HG03520 (cell line): ENCODE measurements around the gene PLCH1.
A peak's percentile ranks its signal among the peaks of the same experiment; 100 is the strongest.

Source experiments
- ATAC-seq: cut with Tn5 transposase; IDR thresholded peaks from one replicate; pipeline ENCODE4 v1.9.1; 2021; ENCODE audit warnings: mild to moderate bottlenecking, moderate library complexity; ENCODE audit not compliant: unreplicated experiment

The PLCH1 gene

DNA sequence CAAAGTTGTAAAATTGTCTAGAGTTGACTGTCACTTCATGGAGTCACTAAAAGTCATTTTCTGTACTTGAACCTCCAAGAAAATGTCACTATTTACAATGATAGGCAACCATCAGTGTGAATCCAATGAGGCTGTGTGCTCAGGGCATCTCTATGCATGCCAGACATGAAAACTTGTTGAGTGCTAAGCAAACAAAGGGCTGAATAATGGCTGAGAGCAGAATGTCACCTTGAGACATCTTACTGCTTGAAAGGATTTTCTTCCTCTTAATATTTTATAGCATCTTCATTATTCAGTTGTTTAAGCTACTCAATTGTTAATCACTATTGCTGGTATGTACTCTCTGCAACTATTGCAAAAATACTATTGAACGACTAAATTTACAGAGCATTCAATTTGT is 184.7 kb downstream of the PLCH1 start:
- ATAC-seq, result no peak

- ATAC-seq, result no peak
These were observed 188.3 kb downstream of the PLCH1 start for GRCh38 chr3:155556531-155556930.

DNA sequence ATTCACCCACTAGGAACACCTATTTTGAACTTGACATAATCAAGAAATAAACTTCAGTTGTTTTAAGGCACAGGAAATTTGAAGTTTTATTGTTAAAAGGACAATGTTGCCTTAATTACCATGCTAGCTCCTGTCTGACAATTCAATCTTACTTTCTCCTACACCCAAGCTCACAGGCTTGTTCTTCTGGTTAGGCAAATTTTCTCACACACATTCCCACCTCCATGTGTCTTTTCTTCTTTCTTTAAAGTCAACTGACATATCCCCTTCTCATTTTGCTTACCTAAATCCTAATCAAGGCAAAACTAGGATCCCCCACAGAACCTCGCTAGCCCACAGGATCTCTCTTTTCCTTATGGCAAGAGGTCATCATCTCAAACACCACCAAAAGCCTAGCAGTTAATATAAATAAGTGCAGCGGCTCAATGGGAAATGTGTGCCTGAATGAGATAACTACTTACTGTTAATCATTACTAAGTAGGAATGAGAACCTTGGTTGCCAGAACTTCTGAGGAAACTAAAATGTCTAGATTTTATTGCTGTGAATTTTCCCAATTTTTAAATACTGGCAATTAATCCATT is 189.3 kb downstream of the PLCH1 start:
- ATAC-seq, result no peak

- peak; percentile 71 for ATAC-seq
These were observed 190.0 kb downstream of the PLCH1 start for GRCh38 chr3:155554777-155555451.

DNA sequence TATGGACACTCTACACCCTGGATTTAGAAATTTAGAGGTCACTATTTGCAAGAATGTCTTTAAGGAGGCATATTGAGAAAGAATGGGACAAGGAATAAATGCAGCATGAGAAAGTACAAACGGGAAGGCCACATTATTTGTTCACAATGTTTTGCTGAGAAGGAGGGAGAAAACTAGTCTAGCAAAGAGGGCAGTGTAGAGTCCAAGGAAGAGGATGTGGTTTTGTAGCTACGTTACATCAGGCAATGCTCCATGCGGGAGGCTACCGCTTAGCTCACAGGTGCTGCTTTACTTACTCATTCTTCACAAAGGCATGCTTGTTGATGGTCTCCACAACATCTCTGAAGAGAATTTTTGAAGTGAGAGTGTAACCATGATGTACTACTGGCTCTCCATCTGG is 191.1 kb downstream of the PLCH1 start:
- no peak for ATAC-seq

DNA sequence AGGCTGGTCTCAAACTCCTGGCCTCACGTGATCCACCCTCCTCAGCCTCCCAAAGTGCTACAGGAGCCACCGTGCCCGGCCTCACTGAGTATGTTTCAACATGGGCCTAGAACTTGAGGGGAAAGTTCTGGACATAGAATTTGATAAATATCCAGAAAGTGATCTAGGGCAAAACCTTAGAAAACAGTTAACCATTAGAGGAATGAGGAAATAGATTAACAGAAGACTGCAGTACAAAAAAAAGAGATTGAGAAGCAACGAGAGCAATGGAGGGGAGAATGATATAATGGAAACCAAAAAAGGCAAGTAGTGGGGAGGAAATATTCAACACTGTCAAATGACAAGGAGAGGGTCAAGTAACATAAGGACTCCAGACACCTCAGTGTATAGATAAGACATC is 191.5 kb downstream of the PLCH1 start:
- no peak for ATAC-seq

DNA sequence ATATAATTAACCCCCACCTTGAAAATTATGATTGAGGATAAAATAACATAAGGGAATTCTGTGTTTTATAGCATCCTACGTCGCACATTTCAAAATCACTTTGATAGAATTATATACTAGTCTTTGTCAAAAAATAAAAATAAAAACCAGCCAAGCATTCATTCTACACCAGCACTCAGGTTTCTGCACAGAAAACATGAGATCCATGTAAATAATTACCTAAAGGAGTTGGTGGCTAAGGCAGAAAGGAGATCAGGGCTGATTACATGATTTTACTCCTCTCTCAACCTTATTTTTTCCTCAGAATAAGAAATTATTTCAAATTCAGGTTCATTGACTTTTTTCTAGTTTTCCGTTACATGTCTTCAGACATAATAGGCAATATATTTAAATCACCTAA is 194.5 kb downstream of the PLCH1 start:
- no peak for ATAC-seq

GRCh38 chr3:155549087-155549486 is 195.8 kb downstream of the PLCH1 start:
- peak; percentile 81 for ATAC-seq

DNA sequence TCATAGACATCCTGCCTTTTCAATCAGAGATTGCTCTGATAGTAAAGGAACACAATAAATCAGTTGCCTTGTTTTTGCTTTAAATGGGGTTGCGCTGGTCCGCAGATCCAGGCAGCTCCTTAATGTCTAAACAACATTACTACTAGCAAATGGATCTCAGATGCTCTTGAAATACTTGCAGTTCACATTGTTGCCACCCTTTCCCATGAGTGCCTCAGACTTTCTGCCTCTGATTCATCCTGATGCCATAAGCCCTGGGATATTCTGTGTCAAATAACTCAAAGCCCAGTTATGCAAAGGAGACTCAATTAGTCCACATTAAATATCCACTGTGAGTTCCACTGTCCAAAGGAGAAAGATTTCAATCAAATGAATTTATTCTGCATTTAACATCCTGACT is 196.7 kb downstream of the PLCH1 start:
- ATAC-seq, result no peak

- ATAC-seq, result no peak
These were observed 209.8 kb downstream of the PLCH1 start for GRCh38 chr3:155535098-155535497.

GRCh38 chr3:155528579-155528978 is 216.3 kb downstream of the PLCH1 start:
- no peak for ATAC-seq

DNA sequence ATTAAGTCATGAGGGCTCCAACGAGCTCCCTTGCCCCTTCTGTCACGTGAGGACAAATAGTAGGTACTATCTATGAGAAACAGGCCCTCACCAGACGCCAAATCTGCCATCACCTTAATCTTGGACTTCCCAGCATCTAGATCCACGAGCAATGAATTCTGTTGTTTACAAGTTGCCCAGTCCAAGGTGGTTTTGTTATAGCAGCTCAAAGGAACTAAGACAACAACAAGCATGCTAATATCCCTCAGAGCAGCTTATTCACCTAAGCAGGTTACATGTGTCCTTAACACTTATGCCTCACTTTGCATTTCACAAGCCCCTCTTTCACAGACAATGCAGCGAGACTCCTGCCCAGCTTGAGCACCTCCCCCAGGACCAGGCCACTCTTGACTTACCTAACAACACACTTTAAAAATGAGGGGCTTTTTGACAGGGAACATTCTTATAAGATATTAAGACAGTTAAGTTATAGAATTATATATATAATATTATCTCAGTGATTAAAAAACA is 219.5 kb downstream of the PLCH1 start:
- no peak for ATAC-seq

DNA sequence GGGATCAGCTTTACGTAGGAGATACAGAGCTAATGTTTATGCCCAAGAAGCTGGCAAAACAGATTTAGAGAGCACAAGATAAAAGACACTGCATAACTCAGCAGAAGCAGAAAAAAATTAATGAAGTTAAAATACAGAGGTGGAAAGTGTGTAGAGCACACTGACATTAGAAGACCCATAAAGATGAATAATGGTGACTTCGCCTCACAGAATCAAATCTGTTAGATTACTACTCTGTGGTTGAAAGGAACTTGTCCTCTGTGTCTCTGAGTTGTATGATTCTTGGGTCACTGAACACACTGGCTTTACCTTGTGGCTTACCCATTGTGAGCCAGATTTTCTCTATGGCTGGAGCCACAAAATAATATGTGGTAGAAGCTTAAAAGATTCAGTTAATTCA is 224.4 kb downstream of the PLCH1 start:
- ATAC-seq, result no peak

- peak; percentile 74 for ATAC-seq
These were observed 225.8 kb downstream of the PLCH1 start for GRCh38 chr3:155519078-155519477.

- no peak for ATAC-seq
These were observed 227.0 kb downstream of the PLCH1 start for GRCh38 chr3:155517903-155518302.

- ATAC-seq, result no peak
These were observed 228.4 kb downstream of the PLCH1 start for GRCh38 chr3:155516439-155516838.

DNA sequence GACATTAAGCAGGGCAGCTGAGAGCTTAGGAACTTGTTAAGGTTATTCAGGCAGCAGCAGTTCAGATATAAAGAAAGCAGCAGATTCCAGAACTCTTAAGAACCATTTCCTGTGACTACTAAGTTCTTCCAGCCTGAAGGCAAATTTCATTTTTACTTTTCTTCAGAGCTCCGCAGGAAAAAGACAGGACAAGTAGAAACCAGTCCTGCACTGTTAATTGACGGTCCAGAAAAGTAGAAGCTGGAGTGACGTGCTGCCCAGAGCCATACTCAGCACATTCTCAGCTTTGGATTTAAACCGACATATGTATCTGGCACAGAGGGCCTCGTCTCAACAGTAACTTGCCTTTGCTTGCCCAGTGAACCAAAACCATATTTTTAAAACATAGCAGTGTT is 232.0 kb downstream of the PLCH1 start:
- ATAC-seq, result no peak

- ATAC-seq, result no peak
These were observed 232.6 kb downstream of the PLCH1 start for GRCh38 chr3:155512175-155512866.

- ATAC-seq, result no peak
These were observed 240.2 kb downstream of the PLCH1 start for GRCh38 chr3:155504682-155505081.

DNA sequence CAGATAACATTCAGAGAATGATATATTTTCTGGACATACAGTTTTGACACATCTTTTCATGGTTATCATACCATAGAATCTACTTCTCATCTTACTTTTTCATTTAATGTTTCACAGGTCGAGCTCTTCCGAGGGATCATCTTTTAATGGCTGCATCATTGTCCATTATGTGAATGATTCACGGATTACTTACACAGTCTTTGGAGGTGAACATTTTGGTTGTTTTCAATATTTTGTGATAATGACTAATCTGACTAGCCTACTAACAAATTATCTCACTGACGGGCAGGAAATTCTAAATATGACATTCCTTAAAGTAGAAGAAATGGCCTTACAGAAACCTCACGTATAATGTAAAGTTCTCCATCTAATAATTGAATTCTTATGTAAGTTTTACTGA is 242.2 kb downstream of the PLCH1 start:
- no peak for ATAC-seq

DNA sequence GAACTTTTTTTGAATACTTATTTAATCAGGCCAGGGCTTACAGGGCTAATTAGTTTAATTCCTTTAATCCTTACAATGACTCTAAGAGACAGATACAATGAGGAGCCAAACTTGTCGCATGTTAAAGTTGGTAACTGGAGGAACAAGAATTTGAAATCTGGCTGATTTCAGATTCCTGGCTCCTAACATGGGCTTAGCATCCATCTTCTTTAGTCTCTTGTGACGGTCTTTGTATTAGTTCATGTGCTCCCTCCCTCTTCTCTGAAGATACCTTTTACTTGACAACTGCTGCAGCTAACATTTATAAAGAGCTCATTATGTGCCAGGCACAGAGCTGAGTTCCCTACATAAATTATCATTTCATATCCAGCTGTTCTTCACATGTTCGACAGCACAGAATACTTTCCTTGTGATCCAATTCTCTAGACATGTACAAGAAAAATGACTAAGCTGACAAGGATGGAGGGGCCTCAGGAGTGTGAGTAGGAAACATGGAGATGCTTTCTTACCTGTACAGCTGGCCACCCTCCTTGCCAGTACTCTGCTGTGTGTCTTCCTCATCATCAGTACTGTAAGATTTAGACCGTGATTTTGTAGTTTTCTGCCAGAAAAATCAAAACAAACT is 244.6 kb downstream of the PLCH1 start:
- no peak for ATAC-seq
